Mammary epithelial cell (primary cell): Measurements from ENCODE around the gene TTC33.
"Not testable (repeated sequence)": the region's sequence is repeated elsewhere in the genome, so short reads cannot be mapped to it uniquely, and the experiment has no call there.

Source experiments
- EZH2 ChIP-seq: IDR thresholded peaks from 2 replicates; pipeline ENCODE4 v1.6.1; 2012; ENCODE audit warnings: low read length, inconsistent platforms, borderline replicate concordance
- TF ChIP-seq, protein P1 (sequence below), 2 donors: IDR thresholded peaks in 1 of 2; conservative IDR thresholded peaks in 1 of 2; 2 replicates each; pipeline ENCODE4 v1.5.1; 2011 to 2012; ENCODE audit warnings: inconsistent platforms in 2 of 2, low read length in 2 of 2, mild to moderate bottlenecking in 2 of 2, control low read depth in 1 of 2, low read depth in 1 of 2; ENCODE audit not compliant: insufficient read depth in 1 of 2; ENCODE audit errors: extremely low read depth in 1 of 2

DNA sequence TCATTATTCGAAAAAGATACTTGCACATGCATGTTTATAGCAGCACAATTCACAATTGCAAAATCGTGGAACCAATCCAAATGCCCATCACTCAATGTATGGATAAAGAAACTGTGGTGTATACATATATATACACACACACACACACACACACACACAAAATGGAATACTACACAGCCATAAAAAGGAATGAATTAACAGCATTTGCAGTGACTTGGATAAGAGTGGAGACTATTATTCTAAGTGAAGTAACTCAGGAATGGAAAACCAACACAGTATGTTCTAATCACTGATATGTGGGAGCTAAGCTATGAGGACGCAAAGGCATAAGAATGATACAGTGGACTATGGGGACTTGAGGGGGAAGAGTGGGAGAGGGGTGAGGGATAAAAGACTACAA lies 39.1 kb upstream of the TTC33 start:
- TF ChIP-seq, protein P1, sequence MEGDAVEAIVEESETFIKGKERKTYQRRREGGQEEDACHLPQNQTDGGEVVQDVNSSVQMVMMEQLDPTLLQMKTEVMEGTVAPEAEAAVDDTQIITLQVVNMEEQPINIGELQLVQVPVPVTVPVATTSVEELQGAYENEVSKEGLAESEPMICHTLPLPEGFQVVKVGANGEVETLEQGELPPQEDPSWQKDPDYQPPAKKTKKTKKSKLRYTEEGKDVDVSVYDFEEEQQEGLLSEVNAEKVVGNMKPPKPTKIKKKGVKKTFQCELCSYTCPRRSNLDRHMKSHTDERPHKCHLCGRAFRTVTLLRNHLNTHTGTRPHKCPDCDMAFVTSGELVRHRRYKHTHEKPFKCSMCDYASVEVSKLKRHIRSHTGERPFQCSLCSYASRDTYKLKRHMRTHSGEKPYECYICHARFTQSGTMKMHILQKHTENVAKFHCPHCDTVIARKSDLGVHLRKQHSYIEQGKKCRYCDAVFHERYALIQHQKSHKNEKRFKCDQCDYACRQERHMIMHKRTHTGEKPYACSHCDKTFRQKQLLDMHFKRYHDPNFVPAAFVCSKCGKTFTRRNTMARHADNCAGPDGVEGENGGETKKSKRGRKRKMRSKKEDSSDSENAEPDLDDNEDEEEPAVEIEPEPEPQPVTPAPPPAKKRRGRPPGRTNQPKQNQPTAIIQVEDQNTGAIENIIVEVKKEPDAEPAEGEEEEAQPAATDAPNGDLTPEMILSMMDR (conservative IDR thresholded peaks at IDR 0.05 in 1 of 2, IDR thresholded peaks at IDR 0.05 in 1 of 2; ENCODE audit: extremely low read depth in 1 of 2, insufficient read depth in 1 of 2, low read depth in 1 of 2, low read length in 2 of 2), result not testable (repeated sequence)
- TF ChIP-seq EZH2, result not testable (repeated sequence)
